GM12875 (cell line): ENCODE measurements around the gene LHPP.

Experiments
- H3K4me3 ChIP-seq: one replicate; pipeline ENCODE4 v1.5.1; 2011; ENCODE audit warnings: low read depth, low read length, control low read depth
- TF ChIP-seq, protein P1 (sequence below): IDR thresholded peaks from 2 replicates; pipeline ENCODE4 v1.5.1; 2011; ENCODE audit warnings: low read depth, mild to moderate bottlenecking, control low read depth, inconsistent platforms, low read length, moderate library complexity, borderline replicate concordance; ENCODE audit not compliant: insufficient read depth

LHPP gene

GRCh38 chr10:124532106-124532641, 70.6 kb downstream of the LHPP start:
- H3K4me3 ChIP-seq: no peak overlapping the region
- TF ChIP-seq, protein P1, sequence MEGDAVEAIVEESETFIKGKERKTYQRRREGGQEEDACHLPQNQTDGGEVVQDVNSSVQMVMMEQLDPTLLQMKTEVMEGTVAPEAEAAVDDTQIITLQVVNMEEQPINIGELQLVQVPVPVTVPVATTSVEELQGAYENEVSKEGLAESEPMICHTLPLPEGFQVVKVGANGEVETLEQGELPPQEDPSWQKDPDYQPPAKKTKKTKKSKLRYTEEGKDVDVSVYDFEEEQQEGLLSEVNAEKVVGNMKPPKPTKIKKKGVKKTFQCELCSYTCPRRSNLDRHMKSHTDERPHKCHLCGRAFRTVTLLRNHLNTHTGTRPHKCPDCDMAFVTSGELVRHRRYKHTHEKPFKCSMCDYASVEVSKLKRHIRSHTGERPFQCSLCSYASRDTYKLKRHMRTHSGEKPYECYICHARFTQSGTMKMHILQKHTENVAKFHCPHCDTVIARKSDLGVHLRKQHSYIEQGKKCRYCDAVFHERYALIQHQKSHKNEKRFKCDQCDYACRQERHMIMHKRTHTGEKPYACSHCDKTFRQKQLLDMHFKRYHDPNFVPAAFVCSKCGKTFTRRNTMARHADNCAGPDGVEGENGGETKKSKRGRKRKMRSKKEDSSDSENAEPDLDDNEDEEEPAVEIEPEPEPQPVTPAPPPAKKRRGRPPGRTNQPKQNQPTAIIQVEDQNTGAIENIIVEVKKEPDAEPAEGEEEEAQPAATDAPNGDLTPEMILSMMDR: peak; percentile 50

- TF ChIP-seq, protein P1: no peak
- no peak overlapping the region for H3K4me3 ChIP-seq
These were observed 71.2 kb downstream of the LHPP start for GRCh38 chr10:124532788-124533187.

DNA sequence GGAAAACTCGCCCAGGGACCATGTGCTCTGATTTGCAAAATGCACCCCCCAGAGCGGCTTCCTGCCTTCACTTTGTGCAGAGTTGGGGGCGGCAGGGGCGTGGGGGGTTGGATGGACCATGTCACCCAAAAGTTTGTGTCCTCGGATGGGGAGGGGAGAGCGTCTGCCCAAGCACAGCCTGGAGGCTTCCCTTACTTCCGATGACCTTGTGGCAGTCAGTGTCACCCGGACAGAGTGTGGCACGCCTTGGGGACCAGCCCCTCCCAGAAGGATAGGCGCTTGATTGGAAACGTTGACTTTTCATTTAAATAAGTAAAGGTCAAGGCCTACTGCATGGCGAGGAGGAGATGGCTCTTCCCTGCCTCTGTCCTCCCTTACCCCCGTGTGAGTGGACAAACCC, 71.6 kb downstream of the LHPP start:
- TF ChIP-seq, protein P1: no peak
- H3K4me3 ChIP-seq: no peak overlapping the region

DNA sequence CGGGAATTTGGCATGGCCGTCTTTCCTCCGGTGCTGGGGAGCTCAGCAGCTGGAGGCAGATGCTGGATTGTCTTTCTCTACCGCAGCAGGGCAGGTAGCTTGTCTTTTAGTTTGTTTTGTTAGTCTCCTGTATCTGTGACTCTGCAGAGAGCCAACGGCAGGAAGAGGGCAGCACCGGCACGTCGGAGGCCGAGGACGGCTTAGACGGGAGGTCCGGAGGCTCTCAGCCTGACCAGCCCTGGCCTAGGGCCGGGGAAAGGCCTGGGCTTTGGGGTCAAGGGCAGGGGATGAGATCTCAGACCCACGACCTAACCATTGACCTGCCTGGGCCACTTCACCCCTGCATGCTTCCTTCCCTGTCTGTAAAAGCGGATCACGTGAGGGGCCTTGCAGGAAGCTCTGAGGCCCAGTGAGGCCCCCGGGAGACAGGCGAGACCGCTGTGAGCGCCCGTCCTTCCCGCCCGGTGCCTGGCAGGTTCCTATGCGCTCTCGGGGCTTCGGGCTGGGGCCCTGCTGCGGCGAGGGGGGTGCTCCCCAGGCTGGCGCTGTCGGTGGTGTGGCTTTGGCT, 72.7 kb downstream of the LHPP start:
- TF ChIP-seq, protein P1: peak; percentile 41
- H3K4me3 ChIP-seq: no peak overlapping the region

DNA sequence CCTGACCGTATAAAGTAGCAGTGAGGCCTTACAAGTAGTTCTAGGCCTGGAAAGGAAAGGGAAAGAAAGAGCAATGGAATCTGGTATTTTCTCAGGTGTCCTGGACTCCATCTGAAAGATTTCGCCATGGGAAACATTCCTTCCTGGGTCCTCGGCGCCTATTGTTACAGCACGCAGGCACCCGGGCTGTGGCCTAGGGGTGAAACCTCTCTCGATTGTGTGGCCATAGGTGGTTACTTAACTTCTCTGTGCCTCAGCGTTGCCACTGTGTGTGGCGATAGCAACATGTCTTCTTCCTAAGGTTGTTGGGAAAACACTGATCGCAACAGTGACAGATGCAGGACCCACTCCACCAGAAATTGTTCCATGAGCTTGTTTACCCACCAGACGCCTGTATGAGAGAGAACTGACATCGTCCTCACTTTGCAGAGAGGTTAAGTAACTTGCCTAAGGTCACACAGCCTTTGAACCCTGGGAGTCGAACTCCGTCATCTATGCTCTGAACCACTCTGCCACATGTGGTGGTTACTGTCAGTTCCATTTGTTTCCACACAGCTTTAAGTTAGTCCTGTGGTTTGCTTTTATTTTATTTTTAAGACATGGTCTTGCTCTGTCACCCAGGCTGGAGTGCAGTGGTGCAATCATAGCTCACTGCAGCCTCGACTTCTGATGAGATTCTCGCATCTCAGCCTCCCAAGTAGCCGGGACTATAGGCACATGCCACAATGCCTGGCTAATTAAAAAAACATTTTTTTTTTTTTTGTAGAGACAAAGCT, 73.4 kb downstream of the LHPP start:
- TF ChIP-seq, protein P1: no peak

GRCh38 chr10:124535731-124536495, 74.3 kb downstream of the LHPP start:
- H3K4me3 ChIP-seq: no peak overlapping the region
- TF ChIP-seq, protein P1: no peak

More for the DNA sequence above, 73.4 kb downstream of the LHPP start:
- H3K4me3 ChIP-seq: no peak overlapping the region
